ENCODE measurements around the gene ZNF827.

DNA sequence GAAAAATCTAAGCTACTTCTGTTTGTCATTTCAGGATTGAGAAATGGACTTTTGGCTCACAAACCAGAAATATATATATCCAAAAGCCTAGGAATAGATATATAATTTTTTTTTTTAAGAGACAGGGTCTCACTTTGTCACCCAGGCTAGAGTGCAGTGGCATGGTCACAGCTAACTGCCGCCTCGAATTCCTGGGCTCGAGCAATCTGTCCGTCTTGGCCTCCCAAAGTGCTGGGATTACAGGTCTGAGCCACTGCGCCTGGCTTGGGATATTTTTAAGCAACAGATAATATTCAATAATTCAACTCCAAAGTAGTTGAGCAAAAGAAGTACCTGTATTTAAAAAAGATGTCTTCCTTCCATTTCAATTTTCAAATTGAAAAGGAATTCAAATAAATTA is 146.2 kb downstream of the ZNF827 start:
- TF ChIP-seq, protein P1, sequence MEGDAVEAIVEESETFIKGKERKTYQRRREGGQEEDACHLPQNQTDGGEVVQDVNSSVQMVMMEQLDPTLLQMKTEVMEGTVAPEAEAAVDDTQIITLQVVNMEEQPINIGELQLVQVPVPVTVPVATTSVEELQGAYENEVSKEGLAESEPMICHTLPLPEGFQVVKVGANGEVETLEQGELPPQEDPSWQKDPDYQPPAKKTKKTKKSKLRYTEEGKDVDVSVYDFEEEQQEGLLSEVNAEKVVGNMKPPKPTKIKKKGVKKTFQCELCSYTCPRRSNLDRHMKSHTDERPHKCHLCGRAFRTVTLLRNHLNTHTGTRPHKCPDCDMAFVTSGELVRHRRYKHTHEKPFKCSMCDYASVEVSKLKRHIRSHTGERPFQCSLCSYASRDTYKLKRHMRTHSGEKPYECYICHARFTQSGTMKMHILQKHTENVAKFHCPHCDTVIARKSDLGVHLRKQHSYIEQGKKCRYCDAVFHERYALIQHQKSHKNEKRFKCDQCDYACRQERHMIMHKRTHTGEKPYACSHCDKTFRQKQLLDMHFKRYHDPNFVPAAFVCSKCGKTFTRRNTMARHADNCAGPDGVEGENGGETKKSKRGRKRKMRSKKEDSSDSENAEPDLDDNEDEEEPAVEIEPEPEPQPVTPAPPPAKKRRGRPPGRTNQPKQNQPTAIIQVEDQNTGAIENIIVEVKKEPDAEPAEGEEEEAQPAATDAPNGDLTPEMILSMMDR (IDR thresholded peaks at IDR 0.05), result no peak
- TF ChIP-seq POLR2AphosphoS5 (IDR thresholded peaks at IDR 0.05) (no peak), POLR2A (IDR thresholded peaks at IDR 0.05) (no peak)
